ENCODE data around the gene BAK1. TPM values are rescaled to one million over a fixed set of nuclear protein-coding genes. Genes with fewer than 3 reads are reported as not detected.

BAK1 gene
- 41.7 TPM for total RNA-seq
- 10 to 100 TPM; 38.1 to 66.3 (median 54.4) TPM for polyA plus RNA-seq

DNA sequence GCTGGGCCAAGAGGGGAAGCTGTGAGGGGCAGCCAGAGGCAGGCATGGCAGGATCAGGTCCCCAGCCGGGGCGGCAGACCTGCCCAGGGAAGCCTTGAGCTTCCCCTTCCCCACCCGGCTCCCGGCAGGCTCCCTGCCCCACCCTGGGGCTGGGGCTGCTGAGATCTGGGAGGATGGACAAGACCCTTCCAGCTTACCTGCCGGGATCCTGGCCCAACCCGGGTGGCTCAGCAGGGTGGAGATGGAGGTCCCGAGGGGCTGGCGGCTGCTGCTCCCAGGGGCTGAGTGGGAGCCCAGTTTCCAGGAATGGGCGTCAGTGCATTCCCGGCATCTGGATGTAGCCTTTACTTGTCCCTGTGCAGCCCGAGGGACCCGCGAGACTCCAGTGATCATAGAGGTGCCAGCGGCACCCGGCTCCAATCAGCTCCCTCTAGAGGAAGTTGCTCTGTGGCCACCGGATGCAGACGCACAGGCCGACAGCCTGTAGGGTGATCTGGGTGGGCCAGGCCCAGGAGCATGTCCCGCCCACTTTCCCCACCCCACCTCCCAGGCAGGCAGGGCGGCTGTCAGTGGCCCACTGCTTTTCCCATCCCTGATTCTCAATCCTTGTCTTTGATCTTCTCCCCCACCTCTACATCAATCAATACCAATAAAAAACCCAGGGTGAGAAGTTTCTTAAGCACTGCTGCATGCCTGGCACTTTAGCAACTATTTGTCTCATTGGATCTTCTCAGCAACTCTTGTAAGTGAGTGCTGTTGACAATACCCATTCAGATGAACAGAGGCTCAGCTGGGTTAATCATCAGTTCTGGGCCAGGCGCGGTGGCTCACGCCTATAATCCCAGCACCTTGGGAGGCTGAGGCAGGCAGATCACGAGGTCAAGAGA, at the start of gene BAK1:
Gene BAK1 (minus strand): TSS at position 449 of the 887 bp plus-strand sequence. CDS start 2,672 bp downstream, outside the sequence.
- peak; percentile 81 to 90 (median 81) for DNase-seq
- peaks cover 0 to 42% (median 18%) of the 10 kb centered on the region in 4 donors for H3K4me1 Mint-ChIP-seq
- H3K4me3 Mint-ChIP-seq: peak within 1 kb of the TSS; percentile 94 to 97 (median 95)
- no peaks in the 10 kb centered on the region for H3K9me3 Mint-ChIP-seq
- peak within 1 kb of the TSS; percentile 96 for H3K4me3 ChIP-seq (ENCODE audit: low read depth, low read length)
- H3K36me3 Mint-ChIP-seq: peaks cover 14% of the 10 kb centered on the region
- peak; percentile 96 for ATAC-seq (ENCODE audit: low read depth in 2 of 2)
- peaks cover 37% of the 10 kb centered on the region for H3K4me1 ChIP-seq (ENCODE audit: control insufficient read depth, insufficient read depth, low read length, poor library complexity, severe bottlenecking)
- peak within 1 kb of the TSS; percentile 88 for H3K27ac ChIP-seq (ENCODE audit: insufficient read depth, low read length, poor library complexity, severe bottlenecking)
- H3K36me3 ChIP-seq (ENCODE audit: control insufficient read depth, insufficient read depth, low read length): peaks cover 17% of the 10 kb centered on the region
- no peaks in the 10 kb centered on the region for H3K27me3 Mint-ChIP-seq
- no peaks in the 10 kb centered on the region for H3K9me3 ChIP-seq (ENCODE audit: control insufficient read depth in 2 of 2, low read length in 2 of 2)
- H3K27ac Mint-ChIP-seq: peak within 1 kb of the TSS; percentile 99 to 100 (median 99)
- no peaks in the 10 kb centered on the region for H3K27me3 ChIP-seq (ENCODE audit: control insufficient read depth, insufficient read depth, low read length)

DNA sequence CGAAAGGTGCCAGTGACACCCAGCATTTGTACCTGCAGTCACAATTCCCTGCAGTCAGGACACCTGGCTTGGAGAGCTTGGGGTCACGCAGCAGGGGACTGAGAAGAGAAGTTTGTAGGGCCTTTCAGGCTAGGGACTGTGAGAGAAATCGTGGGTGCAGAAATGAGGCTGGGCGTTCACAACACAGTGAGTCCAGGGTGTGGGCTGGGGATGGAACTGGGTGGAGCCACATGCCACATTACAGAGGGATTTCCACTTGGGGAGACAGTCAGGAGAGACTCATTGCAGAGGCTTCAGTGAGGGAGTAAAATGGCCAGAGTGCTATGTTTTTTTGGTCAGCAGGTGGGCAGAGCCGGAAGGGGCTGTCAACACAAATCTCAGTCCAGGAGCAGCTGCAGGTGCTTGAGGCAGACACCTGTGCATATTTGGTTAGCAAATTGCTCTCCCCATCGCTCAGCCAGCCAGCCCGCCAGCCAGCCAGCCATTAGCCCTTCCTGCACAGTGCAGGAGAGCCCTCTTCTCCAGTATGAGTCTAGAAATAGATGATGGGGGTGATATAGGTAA, 48.4 kb upstream of the BAK1 start:
- no peaks in the 10 kb centered on the region for H3K9me3 ChIP-seq (ENCODE audit: control insufficient read depth in 2 of 2, low read length in 2 of 2)
- no peak for DNase-seq
- Mint-ChIP-seq H3K27ac (peak overlapping the region in 1 of 3 donors; percentile 39), H3K36me3 (peaks cover 17% of the 10 kb centered on the region), H3K27me3 (no peaks in the 10 kb centered on the region), H3K4me1 (peaks cover 0 to 78% (median 45%) of the 10 kb centered on the region in 4 donors), H3K4me3 (peak overlapping the region in 1 of 4 donors; percentile 25), H3K9me3 (no peaks in the 10 kb centered on the region)
- no peak for ATAC-seq (ENCODE audit: low read depth in 2 of 2)
- H3K27ac ChIP-seq (ENCODE audit: insufficient read depth, low read length, poor library complexity, severe bottlenecking): no peak overlapping the region
- no peaks in the 10 kb centered on the region for H3K27me3 ChIP-seq (ENCODE audit: control insufficient read depth, insufficient read depth, low read length)
- peaks cover 9% of the 10 kb centered on the region for H3K36me3 ChIP-seq (ENCODE audit: control insufficient read depth, insufficient read depth, low read length)
- peaks cover 24% of the 10 kb centered on the region for H3K4me1 ChIP-seq (ENCODE audit: control insufficient read depth, insufficient read depth, low read length, poor library complexity, severe bottlenecking)
- no peak overlapping the region for H3K4me3 ChIP-seq (ENCODE audit: low read depth, low read length)

DNA sequence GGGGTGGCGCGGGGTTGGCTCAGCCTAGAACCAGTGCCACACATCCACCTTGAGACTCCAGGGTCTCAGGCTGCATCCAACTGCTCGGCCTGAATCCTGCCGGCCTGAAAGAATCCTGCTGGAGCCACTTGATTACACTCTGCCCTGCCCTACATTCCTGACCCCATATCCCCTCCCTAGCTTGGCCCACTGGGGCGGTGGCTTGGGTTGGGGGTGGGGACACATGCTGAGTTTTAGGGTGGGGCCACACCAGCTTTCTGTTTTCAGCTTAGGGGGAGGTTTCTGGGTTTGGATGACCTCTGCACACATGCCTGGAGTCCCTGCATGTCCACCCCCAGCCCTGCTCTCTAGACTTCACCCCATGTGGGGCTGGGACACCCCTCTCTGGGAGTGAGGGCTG, 47.8 kb upstream of the BAK1 start:
- H3K9me3 ChIP-seq (ENCODE audit: control insufficient read depth in 2 of 2, low read length in 2 of 2): no peaks in the 10 kb centered on the region
- Mint-ChIP-seq H3K27me3 (no peaks in the 10 kb centered on the region), H3K27ac (peak overlapping the region in 2 of 3 donors; percentile 42 to 91), H3K9me3 (no peaks in the 10 kb centered on the region), H3K36me3 (peaks cover 17% of the 10 kb centered on the region), H3K4me1 (peaks cover 0 to 80% (median 45%) of the 10 kb centered on the region in 4 donors), H3K4me3 (peak overlapping the region in 1 of 4 donors; percentile 18)
- ATAC-seq (ENCODE audit: low read depth in 2 of 2) (no peak), DNase-seq (no peak)
- H3K27ac ChIP-seq (ENCODE audit: insufficient read depth, low read length, poor library complexity, severe bottlenecking): no peak overlapping the region
- H3K4me1 ChIP-seq (ENCODE audit: control insufficient read depth, insufficient read depth, low read length, poor library complexity, severe bottlenecking): peaks cover 25% of the 10 kb centered on the region
- no peak overlapping the region for H3K4me3 ChIP-seq (ENCODE audit: low read depth, low read length)
- H3K36me3 ChIP-seq (ENCODE audit: control insufficient read depth, insufficient read depth, low read length): peaks cover 9% of the 10 kb centered on the region
- H3K27me3 ChIP-seq (ENCODE audit: control insufficient read depth, insufficient read depth, low read length): no peaks in the 10 kb centered on the region

DNA sequence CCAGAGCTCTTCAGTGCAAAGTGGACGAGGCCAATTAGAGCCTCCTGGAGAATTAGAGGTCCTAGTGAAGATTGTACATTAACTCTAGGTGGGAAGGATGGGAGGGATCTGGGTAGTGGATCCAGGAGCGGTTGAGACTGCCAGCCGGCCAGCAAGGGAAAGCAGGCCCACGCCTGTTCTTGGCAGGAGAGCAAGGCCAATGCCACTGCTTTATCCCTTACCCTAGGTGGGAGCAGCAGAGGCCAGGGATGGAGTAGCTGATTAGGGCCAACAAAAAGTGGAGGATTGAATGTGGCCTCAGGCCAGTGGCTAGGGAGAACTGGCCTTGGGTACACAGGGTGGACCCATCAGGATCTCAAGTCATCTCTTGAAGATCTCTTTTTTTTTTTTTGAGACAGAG, 44.8 kb upstream of the BAK1 start:
- H3K9me3 ChIP-seq (ENCODE audit: control insufficient read depth in 2 of 2, low read length in 2 of 2): no peaks in the 10 kb centered on the region
- peak overlapping the region in 2 of 4 donors; percentile 35 to 93 for H3K4me3 Mint-ChIP-seq
- H3K27ac Mint-ChIP-seq: peak overlapping the region in 1 of 3 donors; percentile 80

DNA sequence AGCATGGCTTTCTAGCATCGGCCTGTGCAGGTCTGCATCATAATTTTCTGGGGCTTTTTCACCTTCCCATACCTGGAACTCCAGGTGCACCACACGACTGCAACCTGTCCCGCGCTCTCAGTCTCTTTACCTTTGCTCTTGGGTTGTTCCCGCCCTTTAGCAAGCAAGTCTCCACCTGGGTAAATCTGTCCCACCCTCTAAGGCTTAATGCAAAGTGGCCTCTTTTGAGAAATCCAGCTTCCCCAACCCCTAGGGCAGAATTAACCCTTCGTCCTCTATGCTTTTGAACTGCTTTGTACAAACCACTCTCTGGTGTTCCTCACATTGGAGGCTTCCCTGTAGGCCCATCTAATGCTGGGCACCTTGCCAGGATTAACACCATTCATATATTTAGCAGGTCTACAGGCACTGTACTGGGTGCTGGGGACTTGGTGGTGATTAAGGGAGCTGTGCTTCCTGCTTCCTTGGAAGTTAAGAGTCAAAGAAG, 43.9 kb upstream of the BAK1 start:
- Histone ChIP-seq H3K27ac (ENCODE audit: insufficient read depth, low read length, poor library complexity, severe bottlenecking) (no peak overlapping the region), H3K9me3 (ENCODE audit: control insufficient read depth in 2 of 2, low read length in 2 of 2) (no peaks in the 10 kb centered on the region), H3K36me3 (ENCODE audit: control insufficient read depth, insufficient read depth, low read length) (peaks cover 9% of the 10 kb centered on the region), H3K4me3 (ENCODE audit: low read depth, low read length) (no peak overlapping the region), H3K27me3 (ENCODE audit: control insufficient read depth, insufficient read depth, low read length) (no peaks in the 10 kb centered on the region), H3K4me1 (ENCODE audit: control insufficient read depth, insufficient read depth, low read length, poor library complexity, severe bottlenecking) (peaks cover 42% of the 10 kb centered on the region)
- ATAC-seq (ENCODE audit: low read depth in 2 of 2) (no peak), DNase-seq (no peak)
- H3K4me3 Mint-ChIP-seq: peak overlapping the region; percentile 58 to 98 (median 92)
- peaks cover 8% of the 10 kb centered on the region for H3K36me3 Mint-ChIP-seq
- no peaks in the 10 kb centered on the region for H3K9me3 Mint-ChIP-seq
- H3K27ac Mint-ChIP-seq: peak overlapping the region in 2 of 3 donors; percentile 70 to 90
- no peaks in the 10 kb centered on the region for H3K27me3 Mint-ChIP-seq
- H3K4me1 Mint-ChIP-seq: peaks cover 9 to 74% (median 37%) of the 10 kb centered on the region in 4 donors

More for the DNA sequence above, 44.8 kb upstream of the BAK1 start:
- Mint-ChIP-seq H3K9me3 (no peaks in the 10 kb centered on the region), H3K27me3 (no peaks in the 10 kb centered on the region), H3K36me3 (peaks cover 9% of the 10 kb centered on the region), H3K4me1 (peaks cover 5 to 70% (median 36%) of the 10 kb centered on the region in 4 donors)
- Histone ChIP-seq H3K27me3 (ENCODE audit: control insufficient read depth, insufficient read depth, low read length) (no peaks in the 10 kb centered on the region), H3K4me1 (ENCODE audit: control insufficient read depth, insufficient read depth, low read length, poor library complexity, severe bottlenecking) (peaks cover 35% of the 10 kb centered on the region), H3K36me3 (ENCODE audit: control insufficient read depth, insufficient read depth, low read length) (peaks cover 9% of the 10 kb centered on the region), H3K27ac (ENCODE audit: insufficient read depth, low read length, poor library complexity, severe bottlenecking) (no peak overlapping the region), H3K4me3 (ENCODE audit: low read depth, low read length) (no peak overlapping the region)
- no peak for DNase-seq
- ATAC-seq (ENCODE audit: low read depth in 2 of 2): no peak

DNA sequence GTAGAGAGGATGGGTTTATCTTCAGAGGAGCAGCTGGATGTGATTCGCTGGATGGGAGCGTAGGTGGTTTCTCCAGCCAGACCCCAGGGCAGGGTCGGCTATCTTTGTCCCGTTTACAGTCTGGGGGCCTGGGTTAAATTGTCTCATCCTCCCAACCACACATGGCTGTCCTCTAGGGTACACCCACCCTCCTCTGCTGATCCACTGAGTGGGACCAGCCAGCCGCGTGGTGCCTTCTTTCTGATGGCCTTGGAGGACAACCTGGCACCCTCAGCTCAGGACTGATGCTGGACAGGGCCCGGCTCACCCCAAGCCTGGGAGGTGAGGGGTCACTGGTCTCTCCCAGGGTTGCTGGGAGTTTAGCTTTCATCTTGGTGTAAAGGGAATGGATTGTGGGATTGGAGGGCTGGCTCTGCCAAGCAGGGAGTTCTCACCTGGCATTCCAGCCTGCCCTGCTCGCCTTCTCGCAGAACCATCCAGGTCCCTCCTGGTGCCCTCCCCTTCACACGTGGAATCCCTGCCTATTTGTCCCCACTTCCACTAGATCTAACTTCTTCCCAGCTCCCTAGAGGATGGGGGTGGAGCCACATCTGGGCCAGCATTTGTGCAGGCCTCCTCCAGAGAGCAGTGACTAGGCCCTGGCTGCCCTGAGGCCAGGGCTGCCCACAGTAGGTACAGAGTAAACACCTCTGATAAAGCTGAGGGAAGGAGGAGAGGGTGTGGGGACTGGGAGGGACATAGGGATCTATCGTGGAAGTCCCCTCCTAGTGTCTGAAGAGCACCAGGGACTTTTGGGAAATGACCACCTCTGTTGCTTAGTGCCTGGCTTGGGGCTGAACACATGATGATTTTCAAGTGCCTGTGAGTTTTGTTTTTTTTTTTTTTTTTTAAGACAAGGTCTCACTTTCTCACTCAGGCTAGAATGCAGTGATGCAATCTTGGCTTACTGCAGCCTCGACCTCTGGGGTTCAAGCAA, 42.7 kb upstream of the BAK1 start:
- Mint-ChIP-seq H3K27me3 (no peaks in the 10 kb centered on the region), H3K4me3 (peak overlapping the region; percentile 90 to 98 (median 92)), H3K27ac (peak overlapping the region; percentile 90 to 95 (median 92)), H3K9me3 (no peaks in the 10 kb centered on the region), H3K36me3 (peaks cover 3% of the 10 kb centered on the region), H3K4me1 (peaks cover 9 to 68% (median 30%) of the 10 kb centered on the region in 4 donors)
- Histone ChIP-seq H3K4me1 (ENCODE audit: control insufficient read depth, insufficient read depth, low read length, poor library complexity, severe bottlenecking) (peaks cover 42% of the 10 kb centered on the region), H3K27me3 (ENCODE audit: control insufficient read depth, insufficient read depth, low read length) (no peaks in the 10 kb centered on the region), H3K9me3 (ENCODE audit: control insufficient read depth in 2 of 2, low read length in 2 of 2) (no peaks in the 10 kb centered on the region), H3K27ac (ENCODE audit: insufficient read depth, low read length, poor library complexity, severe bottlenecking) (peak overlapping the region; percentile 76), H3K4me3 (ENCODE audit: low read depth, low read length) (peak overlapping the region; percentile 61), H3K36me3 (ENCODE audit: control insufficient read depth, insufficient read depth, low read length) (peaks cover 7% of the 10 kb centered on the region)
- DNase-seq: no peak
- ATAC-seq (ENCODE audit: low read depth in 2 of 2): no peak
